GM12878 (cell line): ENCODE measurements around the gene WFS1. TPM values are rescaled to one million over a fixed set of nuclear protein-coding genes. Genes with fewer than 3 reads are reported as not detected.

ENCODE experiments used
- BCL11A ChIP-seq: IDR thresholded peaks from 2 replicates; pipeline ENCODE4 v1.6.1; 2011; ENCODE audit warnings: low read depth, low read length
- CTCF ChIP-seq, 3 experiments: IDR thresholded peaks in 2 of 3; conservative IDR thresholded peaks in 1 of 3; 2 replicates each; pipeline ENCODE4 v1.5.1; 2011; ENCODE audit warnings: low read depth in 3 of 3, low read length in 3 of 3, mild to moderate bottlenecking in 3 of 3, control low read depth in 2 of 3, moderate library complexity in 2 of 3, inconsistent platforms in 1 of 3, mixed read lengths in 1 of 3; ENCODE audit not compliant: control insufficient read depth in 2 of 3, insufficient read depth in 1 of 3; ENCODE audit errors: extremely low read depth in 1 of 3
- EP300 ChIP-seq, 2 experiments: fragments of 150-350 bp in 1 of 2; IDR thresholded peaks; 2 replicates each; pipeline ENCODE4 v1.6.1; 2011 to 2012; ENCODE audit warnings: low read depth in 2 of 2, low read length in 2 of 2, borderline replicate concordance in 1 of 2, improper control_type of control experiment in 1 of 2, inconsistent platforms in 1 of 2; ENCODE audit not compliant: control insufficient read depth in 1 of 2
- FOS ChIP-seq: IDR thresholded peaks from 3 replicates; pipeline ENCODE4 v1.6.1; 2011; ENCODE audit warnings: borderline replicate concordance; ENCODE audit not compliant: insufficient read length; ENCODE audit errors: extremely low read depth
- GABPA ChIP-seq: IDR thresholded peaks from 2 replicates; pipeline ENCODE4 v1.6.1; 2014; ENCODE audit warnings: antibody characterized with exemption, low read depth, mild to moderate bottlenecking, inconsistent platforms
- HDAC6 ChIP-seq: fragments of 200-600 bp; sonication (generic); IDR thresholded peaks from one replicate; pipeline ENCODE4 v1.8.0; 2017; ENCODE audit warnings: antibody characterized with exemption; ENCODE audit not compliant: unreplicated experiment
- KDM1A ChIP-seq: fragments of 200-600 bp; sonication (generic); IDR thresholded peaks from 2 replicates; pipeline ENCODE4 v1.6.1; 2016; ENCODE audit warnings: borderline replicate concordance
- RAD51 ChIP-seq: fragments of 450-650 bp; IDR thresholded peaks from 2 replicates; pipeline ENCODE4 v1.6.1; 2016; ENCODE audit warnings: moderate library complexity, mild to moderate bottlenecking, inconsistent platforms
- RB1 ChIP-seq: fragments of 450-650 bp; formaldehyde crosslinking; IDR thresholded peaks from 2 replicates; pipeline ENCODE4 v1.6.1; 2017; ENCODE audit warnings: mild to moderate bottlenecking, borderline replicate concordance
- RUNX3 ChIP-seq: IDR thresholded peaks from 2 replicates; pipeline ENCODE4 v1.6.1; 2012; ENCODE audit warnings: low read length, inconsistent platforms
- ZNF384 ChIP-seq: IDR thresholded peaks from 2 replicates; pipeline ENCODE4 v1.6.1; 2012; ENCODE audit warnings: low read depth, mild to moderate bottlenecking, low read length, improper control_type of control experiment, borderline replicate concordance
- ZNF592 ChIP-seq: fragments of 450-650 bp; IDR thresholded peaks from 2 replicates; pipeline ENCODE4 v1.6.1; 2017; ENCODE audit warnings: mild to moderate bottlenecking, moderate library complexity
- polyA plus RNA-seq, 11 experiments: library from polyadenylated mRNA; depleted of rRNA in 4 of 11; unstranded in 6 of 11; stranded (reverse) in 5 of 11; fragments of >200 nt; fragmentation: Nextera tagmentation in 4 of 11; fragmentation: Illumina TruSeq in 1 of 11; extraction: Ambion mirVana in 4 of 11; extraction: Trizol in 1 of 11; gene quantifications; 1 replicate in 1 of 11; 2 replicates in 10 of 11; pipeline versions ENCODE4 v1.2.1 to v1.2.3, GENCODE V29; 2011 to 2016; ENCODE audit warnings: inconsistent platforms in 2 of 11, missing spikeins in 2 of 11, low read depth in 1 of 11
- total RNA-seq, 4 experiments: library from RNA; depleted of rRNA in 3 of 4; stranded (reverse); fragments of >200 nt in 3 of 4; fragmentation: Illumina TruSeq in 1 of 4; extraction: Trizol in 1 of 4; gene quantifications; 2 replicates each; pipeline versions ENCODE4 v1.2.1 to v1.2.3, GENCODE V29; 2013 to 2021
- TF ChIP-seq, protein P1 (sequence below): fragments of 450-650 bp; IDR thresholded peaks from 2 replicates; pipeline ENCODE4 v1.6.1; 2017; ENCODE audit warnings: low read depth, mild to moderate bottlenecking, moderate library complexity
- TF ChIP-seq, protein P2 (sequence below): fragments of 450-650 bp; IDR thresholded peaks from 2 replicates; pipeline ENCODE4 v1.6.1; 2016; ENCODE audit warnings: mild to moderate bottlenecking
- TF ChIP-seq, protein P3 (sequence below): fragments of 150-350 bp; IDR thresholded peaks from 2 replicates; pipeline ENCODE4 v1.6.1; 2014; ENCODE audit warnings: mild to moderate bottlenecking, low read depth, low read length
- TF ChIP-seq, protein P4 (sequence below): fragments of 450-650 bp; IDR thresholded peaks from 2 replicates; pipeline ENCODE4 v1.6.1; 2017; ENCODE audit warnings: borderline replicate concordance

The WFS1 gene
- total and polyA plus RNA-seq, 10 of the 15 experiments (the other 5 are each of a cell fraction or from before 2014, with no cell fraction given) = 0.31 to 4.7 (median 2.0) TPM

- TF ChIP-seq RUNX3 (peak; percentile 75), GABPA (no peak), HDAC6 (no peak), BCL11A (no peak), ZNF592 (no peak), ZNF384 (peak; percentile 27; the same call in 1 of the 2 replicates), RB1 (no peak), CTCF (IDR thresholded peaks at IDR 0.05 in 2 of 3, conservative IDR thresholded peaks at IDR 0.05 in 1 of 3; ENCODE audit: control insufficient read depth in 2 of 3, extremely low read depth in 1 of 3, insufficient read depth in 1 of 3, low read depth in 3 of 3, low read length in 3 of 3) (no peak), FOS (no peak), EP300 (IDR thresholded peaks at IDR 0.05; ENCODE audit: borderline replicate concordance in 1 of 2, control insufficient read depth in 1 of 2, low read depth in 2 of 2, low read length in 2 of 2) (no peak), RAD51 (no peak), KDM1A (no peak)
- TF ChIP-seq, protein P1, sequence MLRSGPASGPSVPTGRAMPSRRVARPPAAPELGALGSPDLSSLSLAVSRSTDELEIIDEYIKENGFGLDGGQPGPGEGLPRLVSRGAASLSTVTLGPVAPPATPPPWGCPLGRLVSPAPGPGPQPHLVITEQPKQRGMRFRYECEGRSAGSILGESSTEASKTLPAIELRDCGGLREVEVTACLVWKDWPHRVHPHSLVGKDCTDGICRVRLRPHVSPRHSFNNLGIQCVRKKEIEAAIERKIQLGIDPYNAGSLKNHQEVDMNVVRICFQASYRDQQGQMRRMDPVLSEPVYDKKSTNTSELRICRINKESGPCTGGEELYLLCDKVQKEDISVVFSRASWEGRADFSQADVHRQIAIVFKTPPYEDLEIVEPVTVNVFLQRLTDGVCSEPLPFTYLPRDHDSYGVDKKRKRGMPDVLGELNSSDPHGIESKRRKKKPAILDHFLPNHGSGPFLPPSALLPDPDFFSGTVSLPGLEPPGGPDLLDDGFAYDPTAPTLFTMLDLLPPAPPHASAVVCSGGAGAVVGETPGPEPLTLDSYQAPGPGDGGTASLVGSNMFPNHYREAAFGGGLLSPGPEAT = no peak
- TF ChIP-seq, protein P2, sequence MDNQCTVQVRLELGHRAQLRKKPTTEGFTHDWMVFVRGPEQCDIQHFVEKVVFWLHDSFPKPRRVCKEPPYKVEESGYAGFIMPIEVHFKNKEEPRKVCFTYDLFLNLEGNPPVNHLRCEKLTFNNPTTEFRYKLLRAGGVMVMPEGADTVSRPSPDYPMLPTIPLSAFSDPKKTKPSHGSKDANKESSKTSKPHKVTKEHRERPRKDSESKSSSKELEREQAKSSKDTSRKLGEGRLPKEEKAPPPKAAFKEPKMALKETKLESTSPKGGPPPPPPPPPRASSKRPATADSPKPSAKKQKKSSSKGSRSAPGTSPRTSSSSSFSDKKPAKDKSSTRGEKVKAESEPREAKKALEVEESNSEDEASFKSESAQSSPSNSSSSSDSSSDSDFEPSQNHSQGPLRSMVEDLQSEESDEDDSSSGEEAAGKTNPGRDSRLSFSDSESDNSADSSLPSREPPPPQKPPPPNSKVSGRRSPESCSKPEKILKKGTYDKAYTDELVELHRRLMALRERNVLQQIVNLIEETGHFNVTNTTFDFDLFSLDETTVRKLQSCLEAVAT = peak; percentile 57
- TF ChIP-seq, protein P3, sequence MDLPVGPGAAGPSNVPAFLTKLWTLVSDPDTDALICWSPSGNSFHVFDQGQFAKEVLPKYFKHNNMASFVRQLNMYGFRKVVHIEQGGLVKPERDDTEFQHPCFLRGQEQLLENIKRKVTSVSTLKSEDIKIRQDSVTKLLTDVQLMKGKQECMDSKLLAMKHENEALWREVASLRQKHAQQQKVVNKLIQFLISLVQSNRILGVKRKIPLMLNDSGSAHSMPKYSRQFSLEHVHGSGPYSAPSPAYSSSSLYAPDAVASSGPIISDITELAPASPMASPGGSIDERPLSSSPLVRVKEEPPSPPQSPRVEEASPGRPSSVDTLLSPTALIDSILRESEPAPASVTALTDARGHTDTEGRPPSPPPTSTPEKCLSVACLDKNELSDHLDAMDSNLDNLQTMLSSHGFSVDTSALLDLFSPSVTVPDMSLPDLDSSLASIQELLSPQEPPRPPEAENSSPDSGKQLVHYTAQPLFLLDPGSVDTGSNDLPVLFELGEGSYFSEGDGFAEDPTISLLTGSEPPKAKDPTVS = no peak
- TF ChIP-seq, protein P4, sequence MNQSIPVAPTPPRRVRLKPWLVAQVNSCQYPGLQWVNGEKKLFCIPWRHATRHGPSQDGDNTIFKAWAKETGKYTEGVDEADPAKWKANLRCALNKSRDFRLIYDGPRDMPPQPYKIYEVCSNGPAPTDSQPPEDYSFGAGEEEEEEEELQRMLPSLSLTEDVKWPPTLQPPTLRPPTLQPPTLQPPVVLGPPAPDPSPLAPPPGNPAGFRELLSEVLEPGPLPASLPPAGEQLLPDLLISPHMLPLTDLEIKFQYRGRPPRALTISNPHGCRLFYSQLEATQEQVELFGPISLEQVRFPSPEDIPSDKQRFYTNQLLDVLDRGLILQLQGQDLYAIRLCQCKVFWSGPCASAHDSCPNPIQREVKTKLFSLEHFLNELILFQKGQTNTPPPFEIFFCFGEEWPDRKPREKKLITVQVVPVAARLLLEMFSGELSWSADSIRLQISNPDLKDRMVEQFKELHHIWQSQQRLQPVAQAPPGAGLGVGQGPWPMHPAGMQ = no peak; the same call in 1 of the 2 replicates
Observed at GRCh38 chr4:6322761-6323566, 53.3 kb downstream of the WFS1 start (continued).
